Measurements from ENCODE around the gene ATP11A.

Gene ATP11A

GRCh38 chr13:112762690-112763080, 72.8 kb downstream of the ATP11A start:
- DNase-seq = no peak

DNA sequence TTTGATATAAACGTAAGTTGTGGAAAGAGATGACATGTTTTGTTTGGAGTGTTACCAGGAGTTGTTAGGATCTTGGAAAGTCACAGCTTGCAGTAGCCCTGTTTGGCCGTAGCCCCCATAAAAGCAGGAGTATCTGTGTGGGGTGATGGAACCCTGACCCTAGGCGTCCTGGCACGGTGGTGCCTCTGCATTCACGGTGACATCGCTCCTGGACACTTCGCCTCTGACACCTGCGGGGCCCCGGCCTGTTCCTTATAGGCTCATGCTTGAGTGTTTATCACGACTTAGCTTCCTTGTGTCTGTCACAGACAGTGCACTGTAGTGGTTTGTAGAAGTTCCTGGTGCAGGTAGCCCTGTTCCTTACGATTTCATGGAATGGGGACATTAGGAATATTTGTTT, 74.2 kb downstream of the ATP11A start:
- no peak for DNase-seq

DNA sequence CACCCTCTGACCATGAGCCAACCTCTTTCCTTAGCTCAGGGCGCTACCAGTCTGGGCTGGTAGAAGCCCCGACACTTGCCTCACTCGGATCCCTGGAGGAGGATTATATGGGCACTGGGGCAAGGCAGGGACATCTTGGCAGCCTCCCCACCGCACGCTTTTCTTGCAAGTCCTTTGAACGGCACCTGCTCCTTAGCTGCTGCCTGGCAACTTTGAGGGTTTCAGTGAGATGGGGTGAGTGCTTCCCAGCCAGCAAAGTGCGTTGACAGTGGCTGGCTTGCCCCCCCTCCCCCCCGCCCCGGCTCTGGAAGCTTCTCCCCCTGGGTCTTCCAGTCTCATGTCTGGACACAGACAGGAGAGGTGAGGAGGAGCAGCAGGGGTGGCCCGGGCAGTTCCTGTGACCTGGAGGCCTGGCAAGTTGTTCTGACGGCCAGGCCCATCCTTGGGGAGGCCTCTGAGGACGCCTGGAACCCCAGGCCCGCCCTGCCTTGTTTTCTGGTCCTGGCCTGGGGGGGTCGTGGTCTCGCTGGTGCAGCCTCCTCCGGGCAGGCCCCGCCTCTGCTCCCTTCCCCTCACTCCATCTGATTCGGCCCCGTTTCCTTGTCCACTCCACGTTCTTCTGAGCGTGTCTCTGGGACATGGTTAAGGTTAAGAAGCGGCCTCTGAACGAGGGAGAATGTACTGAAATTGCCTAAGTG, 75.2 kb downstream of the ATP11A start:
- no peak for DNase-seq

GRCh38 chr13:112765731-112766130, 75.9 kb downstream of the ATP11A start:
- DNase-seq = no peak

DNA sequence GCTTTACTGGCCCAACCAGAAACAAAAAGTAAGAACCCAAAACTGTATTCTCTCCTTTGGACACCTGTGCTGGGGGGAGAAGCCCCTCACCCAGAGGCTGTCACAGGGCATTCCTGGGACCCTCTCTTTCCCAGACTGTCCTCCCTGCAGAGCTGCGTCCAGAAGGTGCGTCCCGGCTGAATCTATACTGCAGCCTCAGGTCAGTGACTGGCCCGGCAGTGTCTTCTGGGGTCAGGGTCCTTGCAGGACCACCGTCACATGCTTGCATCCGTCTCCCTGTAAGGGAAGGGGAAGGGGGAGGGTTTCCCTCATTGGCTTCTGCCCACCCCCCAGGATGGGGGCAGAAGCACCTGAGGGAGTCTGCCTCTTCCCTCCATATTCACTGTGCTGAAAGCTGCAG, 76.5 kb downstream of the ATP11A start:
- DNase-seq = no peak

DNA sequence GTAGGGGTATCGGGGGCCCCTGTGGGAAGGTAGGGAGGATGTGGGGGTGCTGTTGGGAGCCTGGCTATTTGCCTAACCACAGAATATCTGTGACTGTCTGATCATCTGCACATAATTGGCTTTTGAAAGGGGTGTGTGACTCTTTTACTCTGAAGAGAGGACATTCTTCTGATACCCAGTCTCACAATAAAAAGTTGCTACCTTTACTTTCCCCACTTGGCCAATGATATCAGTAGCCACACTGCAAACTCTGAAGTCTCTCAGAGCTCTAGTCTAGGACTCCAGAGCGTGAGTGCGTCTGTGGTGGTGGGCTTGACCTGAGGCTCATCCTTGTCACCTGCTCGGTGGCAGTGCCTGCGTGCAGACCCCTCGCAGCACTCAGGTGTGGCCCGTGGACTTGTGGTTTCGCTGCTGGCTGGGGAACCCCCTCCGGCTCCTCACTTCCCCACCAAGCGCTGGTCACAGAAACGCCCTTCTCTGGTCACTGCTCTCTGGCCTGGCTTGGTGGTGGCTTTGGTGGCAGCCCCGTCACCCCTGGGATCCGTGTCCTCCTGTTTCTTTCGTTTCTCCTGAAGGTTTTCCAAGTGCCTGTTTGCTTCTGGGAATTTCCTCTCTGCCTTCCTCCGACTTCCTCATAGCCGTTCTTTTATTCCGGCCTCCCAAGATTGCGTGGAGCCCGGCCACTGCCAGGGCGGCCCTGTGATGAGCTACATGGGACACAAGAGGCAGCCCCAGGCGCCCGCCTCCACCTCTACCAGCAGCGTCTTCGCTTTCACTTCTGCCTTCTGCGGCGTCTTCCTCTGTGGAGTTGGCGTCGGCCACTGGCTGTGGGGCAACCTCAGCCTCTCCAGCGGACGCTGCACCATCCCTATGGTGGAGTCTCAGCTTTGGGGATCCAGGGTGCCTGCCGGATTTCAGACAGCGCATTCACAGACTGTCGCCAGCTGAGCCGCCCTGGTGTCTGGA, 78.0 kb downstream of the ATP11A start:
- no peak for DNase-seq

DNA sequence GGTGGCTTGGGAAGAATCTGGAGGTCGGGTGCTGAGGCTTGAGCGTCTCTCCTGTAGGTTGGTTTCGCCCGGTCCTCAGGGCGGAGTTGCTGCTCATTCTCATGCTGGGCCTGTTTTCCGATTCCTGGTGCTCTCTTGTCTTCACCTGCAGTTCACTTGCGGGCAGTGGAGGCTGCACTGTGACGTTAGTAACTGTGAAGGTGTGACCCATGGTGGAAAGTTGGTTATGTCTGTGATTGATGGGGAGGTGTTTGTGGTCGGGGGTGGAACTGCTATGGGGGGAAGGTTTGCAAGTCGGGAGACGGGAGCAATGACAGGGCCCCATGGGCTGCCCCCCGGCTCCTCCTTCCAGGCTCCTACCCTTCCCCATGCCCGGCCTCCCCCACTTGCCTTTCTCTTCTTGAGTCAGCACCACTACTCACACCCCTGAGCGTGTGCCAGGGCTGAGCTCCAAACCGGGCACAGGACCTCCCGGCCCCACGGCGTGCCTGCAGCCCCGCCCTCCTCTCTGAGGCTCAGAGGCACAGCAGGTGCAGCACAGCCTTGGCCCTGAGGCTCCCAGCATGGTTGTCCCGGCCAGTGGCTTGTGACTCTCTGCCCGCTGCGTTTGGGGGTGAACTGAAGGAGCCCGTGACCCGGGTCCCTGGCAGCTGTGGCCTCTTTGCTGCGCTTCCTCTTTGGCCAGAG, 79.1 kb downstream of the ATP11A start:
- DNase-seq = no peak

GRCh38 chr13:112769615-112770014, 79.8 kb downstream of the ATP11A start:
- no peak for DNase-seq

GRCh38 chr13:112770504-112770903, 80.7 kb downstream of the ATP11A start:
- no peak for DNase-seq

DNA sequence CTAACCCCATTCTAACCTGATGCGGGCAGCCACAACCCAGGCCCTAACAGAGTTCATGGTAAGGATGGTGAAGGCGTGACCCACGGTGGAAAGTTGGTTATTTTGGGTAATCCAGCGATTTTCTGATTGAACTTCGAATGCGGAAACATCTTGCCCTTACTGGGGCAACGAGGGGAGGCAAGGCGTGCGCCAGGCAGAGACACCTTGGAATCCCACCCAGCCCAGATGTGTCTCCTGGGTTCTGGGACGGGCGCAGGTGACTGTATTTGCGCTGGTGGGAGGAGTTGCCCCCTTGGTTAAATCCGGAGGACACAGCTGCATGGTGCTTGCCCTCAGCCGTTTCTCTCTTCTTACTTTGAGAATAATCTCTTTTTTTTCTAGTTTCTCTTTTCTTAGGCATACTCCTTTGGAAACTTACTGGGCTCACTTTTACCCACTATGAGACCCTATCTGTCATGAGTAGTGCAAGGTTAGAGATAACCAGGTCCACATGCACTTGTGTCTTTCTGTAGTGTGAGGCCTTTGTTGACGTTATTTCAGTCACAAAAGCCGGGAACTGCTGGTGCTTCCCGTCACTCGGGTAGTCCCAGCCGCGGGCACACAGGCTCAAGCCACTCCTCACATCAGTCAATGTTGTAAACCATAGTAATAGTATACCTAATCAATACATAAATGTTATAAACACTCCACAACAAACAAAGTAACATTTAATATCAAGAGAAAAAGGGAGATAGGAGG, 81.5 kb downstream of the ATP11A start:
- DNase-seq = no peak

GRCh38 chr13:112771877-112772538, 82.2 kb downstream of the ATP11A start:
- DNase-seq = no peak

DNA sequence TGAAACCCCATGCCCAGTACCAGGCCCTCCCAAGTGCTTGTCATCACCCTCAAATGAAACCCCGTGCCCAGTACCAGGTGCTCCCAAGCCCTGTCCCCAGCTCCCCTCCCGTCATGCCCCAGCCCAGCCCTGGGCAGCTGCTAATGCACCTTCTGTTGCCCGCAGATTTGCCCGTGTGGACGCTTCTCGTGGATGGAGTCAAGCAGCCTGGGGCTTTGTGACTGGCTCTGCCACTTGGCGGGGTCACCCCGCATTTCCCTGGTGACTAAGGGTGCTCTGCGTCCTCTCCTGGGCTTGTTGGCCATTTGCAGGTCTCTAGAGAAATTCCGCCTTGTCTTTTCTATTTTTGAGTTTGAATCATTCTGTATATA, 82.7 kb downstream of the ATP11A start:
- DNase-seq = no peak

DNA sequence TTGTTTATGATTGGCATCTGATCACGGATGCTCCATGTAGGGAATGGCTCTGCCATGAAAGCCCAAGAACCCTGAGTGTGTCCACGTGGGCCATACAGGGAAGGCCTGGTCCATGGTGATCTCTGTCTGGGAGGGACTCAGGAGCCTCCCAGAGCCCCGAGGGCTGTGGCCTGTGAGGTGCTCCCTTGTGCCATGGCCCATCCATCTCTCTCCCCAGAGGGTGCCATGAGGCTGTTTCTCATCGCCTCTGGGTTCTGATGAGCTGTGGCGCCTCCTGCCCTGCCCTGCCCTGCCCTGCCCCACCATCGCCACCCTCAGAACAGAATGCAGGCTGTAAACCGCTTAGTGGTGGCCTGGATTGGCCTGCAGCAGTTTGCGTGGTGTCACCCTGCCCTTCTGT, 83.1 kb downstream of the ATP11A start:
- DNase-seq = no peak

DNA sequence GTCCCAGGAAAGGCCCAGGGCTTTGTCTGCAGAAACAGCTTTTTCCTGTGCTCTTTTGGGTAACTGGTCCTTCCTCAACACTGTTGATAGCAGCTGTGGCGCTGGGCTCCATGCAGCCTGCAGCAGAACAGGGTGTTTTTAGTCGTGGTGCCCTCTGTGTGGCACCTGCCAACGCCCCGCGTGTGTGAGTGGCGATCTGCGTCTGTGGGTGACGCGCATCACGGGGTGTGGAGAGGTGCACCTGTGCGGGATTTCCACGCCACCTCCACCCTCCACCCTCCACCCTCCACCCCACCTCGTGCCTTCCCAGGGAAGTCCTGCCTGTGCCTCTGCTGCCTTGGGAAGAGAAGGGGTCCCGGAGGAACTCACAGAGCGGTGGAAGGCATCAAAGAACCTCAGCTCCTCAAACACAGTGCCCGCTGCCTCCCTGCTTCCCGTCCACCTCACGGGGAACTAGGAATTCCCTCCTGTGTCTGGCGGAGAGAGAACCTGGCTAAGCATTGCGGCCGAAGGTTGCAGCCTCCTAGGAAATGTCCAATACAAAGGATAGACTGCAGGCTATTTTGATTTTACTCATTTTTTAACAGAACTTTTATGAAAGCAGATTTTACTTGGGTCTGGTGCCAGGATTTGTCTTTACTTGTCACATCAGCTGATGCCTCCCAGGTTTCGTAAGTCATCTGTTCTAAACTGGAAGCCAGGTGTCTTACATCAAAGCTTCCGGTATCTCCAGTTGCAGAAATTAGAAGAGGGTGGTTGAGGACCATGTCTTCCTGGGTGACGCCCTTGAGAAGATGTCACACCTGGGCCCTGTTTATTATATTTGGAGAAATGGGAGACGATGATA, 84.0 kb downstream of the ATP11A start:
- no peak for DNase-seq

- no peak for DNase-seq
Observed at GRCh38 chr13:112774448-112774792, 84.6 kb downstream of the ATP11A start.

- DNase-seq = no peak
Observed at GRCh38 chr13:112774829-112775565, 85.2 kb downstream of the ATP11A start.

DNA sequence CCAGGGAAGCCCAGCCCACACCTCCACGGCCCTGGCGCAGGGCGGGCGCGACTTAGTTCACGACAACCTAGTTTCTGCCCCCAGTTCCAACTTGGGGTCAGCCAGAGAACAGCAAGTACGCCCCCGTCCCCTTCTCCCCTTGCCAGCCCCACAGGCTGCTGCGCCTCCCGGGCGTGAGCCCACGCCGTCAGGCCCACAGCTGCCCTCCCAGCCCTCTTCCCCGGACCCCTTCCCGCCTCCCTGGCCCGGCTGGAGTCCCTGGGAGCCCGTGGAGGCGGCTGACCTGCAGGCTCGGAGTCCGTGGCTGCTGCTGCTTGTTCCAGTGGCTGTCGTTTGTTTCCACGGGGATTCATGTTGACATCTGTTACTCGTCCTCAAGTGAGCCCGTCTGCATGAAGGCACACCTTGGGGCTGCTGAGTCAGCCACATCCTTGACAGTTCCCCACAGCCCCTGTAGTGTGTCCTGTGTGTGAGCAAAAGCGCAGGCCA, 86.0 kb downstream of the ATP11A start:
- no peak for DNase-seq

DNA sequence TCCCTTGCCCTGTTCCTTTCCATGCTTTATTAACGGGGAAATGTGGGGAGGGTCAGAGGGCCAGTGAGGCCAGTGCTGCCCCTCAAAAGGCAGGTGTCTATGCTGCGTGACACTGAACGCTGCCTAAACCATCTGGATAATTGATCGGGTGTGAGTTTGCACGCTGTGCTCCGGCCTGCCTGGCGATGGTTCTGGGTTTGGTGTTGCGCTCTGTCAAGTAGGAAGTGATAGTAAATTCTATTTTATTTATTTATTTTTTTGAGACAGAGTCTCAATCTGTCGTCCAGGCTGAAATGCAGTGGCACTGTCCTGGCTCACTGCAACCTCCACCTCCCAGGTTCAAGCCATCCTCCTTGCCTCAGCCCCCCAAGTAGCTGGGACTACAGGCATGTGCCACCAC, 86.5 kb downstream of the ATP11A start:
- DNase-seq = no peak

- DNase-seq = no peak
Observed at GRCh38 chr13:112776971-112777370, 87.1 kb downstream of the ATP11A start.

DNA sequence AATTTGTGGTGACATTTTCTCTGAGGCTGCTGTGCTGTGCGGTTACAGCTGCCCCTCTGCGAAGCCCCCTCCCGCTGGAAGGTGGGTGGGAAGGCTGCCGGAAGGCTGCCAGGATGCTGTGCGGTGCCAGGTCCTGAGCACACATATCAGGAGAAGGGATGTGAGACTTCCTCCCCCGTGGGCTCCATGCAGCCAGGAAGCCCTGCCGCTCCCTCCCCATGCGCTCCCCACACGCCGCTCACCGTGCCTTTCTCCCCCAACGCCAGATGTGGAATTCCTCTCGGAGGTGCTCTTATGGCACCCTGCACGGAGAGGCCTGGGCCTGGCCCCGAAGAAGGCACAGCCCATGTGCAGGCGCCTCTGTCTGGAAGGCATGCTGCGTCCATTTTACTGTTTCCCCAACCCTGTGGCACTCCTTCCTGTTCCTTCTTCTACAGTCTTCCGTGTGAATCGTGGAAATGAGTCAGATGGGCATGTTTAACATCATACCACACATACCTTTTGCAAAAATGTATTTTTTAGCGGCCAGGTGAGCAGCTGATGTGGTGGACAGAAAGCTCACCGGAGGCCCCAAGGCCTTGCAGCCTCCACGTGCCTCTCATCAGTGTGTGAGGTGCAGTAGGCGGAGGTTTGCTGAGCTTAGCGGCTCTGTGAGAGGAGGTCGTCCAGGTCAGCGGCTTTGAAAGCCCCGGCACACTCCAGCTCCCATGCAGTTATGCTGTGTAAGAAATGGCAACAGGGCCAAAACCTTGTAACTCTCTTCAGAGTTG, 88.0 kb downstream of the ATP11A start:
- no peak for DNase-seq
